ENCODE measurements around the gene DVL1. TPM values are rescaled to one million over a fixed set of nuclear protein-coding genes. Genes with fewer than 3 reads are reported as not detected.

DVL1 gene
- total and polyA plus RNA-seq, 2 of the 13 experiments (the other 11 are each of a cell fraction or from before 2014, with no cell fraction given) = 30.8 to 60.4 TPM

- TF ChIP-seq ZNF687 (CRISPR knock-in tag; IDR thresholded peaks at IDR 0.05) = peak; percentile 58
- TF ChIP-seq BCL3 (CRISPR knock-in tag; IDR thresholded peaks at IDR 0.05) = 0 out of 2 replicates have a peak, but pooled peaks have one; percentile 29
- no peak for TF ChIP-seq E2F2 (CRISPR knock-in tag; IDR thresholded peaks at IDR 0.05; ENCODE audit: borderline replicate concordance)
- no peak for TF ChIP-seq ZNF318 (CRISPR knock-in tag; IDR thresholded peaks at IDR 0.05)
- TF ChIP-seq SP4 (CRISPR knock-in tag; IDR thresholded peaks at IDR 0.05) = peak; percentile 35; the same call in 1 of the 2 replicates
- TF ChIP-seq ZNF441 (CRISPR knock-in tag; IDR thresholded peaks at IDR 0.05; ENCODE audit: borderline replicate concordance) = 0 out of 2 replicates have a peak, but pooled peaks have one; percentile 31
- no peak for TF ChIP-seq SPEN (CRISPR knock-in tag; IDR thresholded peaks at IDR 0.05; ENCODE audit: low read depth)
- no peak for TF ChIP-seq DRAP1 (CRISPR knock-in tag; IDR thresholded peaks at IDR 0.05)
- no peak for TF ChIP-seq ZNF501 (CRISPR knock-in tag; IDR thresholded peaks at IDR 0.05)
- TF ChIP-seq NR2F6 (IDR thresholded peaks at IDR 0.05) = no peak
- 0 out of 2 replicates have a peak, but pooled peaks have one; percentile 3 for TF ChIP-seq NR2F6 (CRISPR knock-in tag; IDR thresholded peaks at IDR 0.05)
- TF ChIP-seq ERF (CRISPR knock-in tag; IDR thresholded peaks at IDR 0.05) = 0 out of 2 replicates have a peak, but pooled peaks have one; percentile 24
- TF ChIP-seq KDM5A (IDR thresholded peaks at IDR 0.05; ENCODE audit: borderline replicate concordance, low read length) = peak; percentile 56; the same call in 1 of the 2 replicates
Measured at GRCh38 chr1:1349256-1350012, at the start of gene DVL1 (continued).

Measured in HepG2 (cell line).